HCT116 (cell line): ENCODE results near the gene SERP1. TPM values are rescaled to one million over a fixed set of nuclear protein-coding genes. Genes with fewer than 3 reads are reported as not detected.

Source experiments
- ATAC-seq: fragments of 200-7000 bp; cut with Tn5 transposase; 2 replicates; pipeline ENCODE4 v1.9.1; 2020; ENCODE audit warnings: mild to moderate bottlenecking, moderate library complexity
- BruUV-seq: library from RNA; stranded (reverse); fragments of 400-500 nt; replicated peaks from 2 replicates; lab custom pipeline; 2021; lab: Mats Ljungman, UMichigan
- CTCF ChIA-PET: fragments of 300-600 bp; sonication (Branson Sonifier 250); formaldehyde crosslinking; loops from one replicate; lab custom pipeline; 2021; ENCODE audit warnings: antibody characterized with exemption; lab: Charles Lee
- POLR2A ChIA-PET: fragments of 300-600, 350-600 bp; sonication (Branson Sonifier 250); formaldehyde crosslinking; loops from one replicate; lab custom pipeline; 2021; ENCODE audit warnings: antibody characterized with exemption; lab: Charles Lee
- RAD21 ChIA-PET, 2 experiments: fragments of 300-600 bp; sonication (Branson Sonifier 250); formaldehyde crosslinking; loops; one replicate each; lab custom pipeline; 2023; ENCODE audit warnings: low total read pairs in 2 of 2; ENCODE audit not compliant: uncharacterized antibody in 2 of 2, unreplicated experiment in 2 of 2, low non-redundant PET in 1 of 2; lab: Charles Lee
- DNase-seq: peaks from one replicate; pipeline ENCODE4 v3.0.0-alpha.2; 2010; ENCODE audit warnings: low read depth, low spot score
- H2AFZ ChIP-seq: fragments of 200-600 bp; shearing (Covaris generic), sonication (generic); 2 replicates; pipeline ENCODE4 v1.6.1; 2017; ENCODE audit warnings: low read depth, mixed run types, mixed read lengths, antibody characterized with exemption, low read length; ENCODE audit not compliant: poor library complexity, severe bottlenecking
- H3K27ac ChIP-seq: 2 replicates; pipeline ENCODE4 v1.5.1; 2012; ENCODE audit warnings: low read depth, low read length
- H3K27me3 ChIP-seq: fragments of 200-600 bp; sonication (generic); 2 replicates; pipeline ENCODE4 v1.6.1; 2016; ENCODE audit warnings: mixed run types, low read length, mixed read lengths; ENCODE audit not compliant: insufficient read depth
- H3K36me3 ChIP-seq, 2 experiments: fragments of 200-500 bp in 1 of 2; fragments of 200-600 bp in 1 of 2; sonication (Bioruptor generic) in 1 of 2; sonication (generic) in 1 of 2; 2 replicates each; pipeline versions ENCODE4 v1.5.1 to v1.6.1; 2014 to 2016; ENCODE audit warnings: low read length in 2 of 2, inconsistent platforms in 1 of 2, mixed read lengths in 1 of 2, mixed run types in 1 of 2; ENCODE audit not compliant: insufficient read depth in 2 of 2, control insufficient read depth in 1 of 2
- H3K4me1 ChIP-seq, 2 experiments: fragments of 200-600 bp in 1 of 2; sonication (generic) in 1 of 2; 2 replicates each; pipeline versions ENCODE4 v1.5.1 to v1.6.1; 2012 to 2017; ENCODE audit warnings: low read length in 2 of 2, inconsistent platforms in 1 of 2, mild to moderate bottlenecking in 1 of 2, mixed read lengths in 1 of 2, mixed run types in 1 of 2, moderate library complexity in 1 of 2; ENCODE audit not compliant: insufficient read depth in 2 of 2, control insufficient read depth in 1 of 2
- H3K4me2 ChIP-seq: fragments of 200-600 bp; sonication (generic); 2 replicates; pipeline ENCODE4 v1.6.1; 2017; ENCODE audit warnings: mixed run types, low read length, mixed read lengths
- H3K4me3 ChIP-seq, 2 experiments: fragments of 200-600 bp in 1 of 2; sonication (generic) in 1 of 2; replicated peaks in 1 of 2; 2 replicates each; pipeline ENCODE4 v1.5.1; 2011 to 2016; ENCODE audit warnings: low read length in 2 of 2, control low read depth in 1 of 2, low read depth in 1 of 2, mild to moderate bottlenecking in 1 of 2, mixed read lengths in 1 of 2, mixed run types in 1 of 2
- H3K79me2 ChIP-seq: fragments of 200-600 bp; sonication (generic); 2 replicates; pipeline ENCODE4 v1.6.1; 2017; ENCODE audit warnings: mild to moderate bottlenecking, mixed run types, low read length, moderate library complexity, mixed read lengths; ENCODE audit not compliant: insufficient read depth
- H3K9ac ChIP-seq: fragments of 200-600 bp; sonication (generic); 2 replicates; pipeline ENCODE4 v1.6.1; 2016; ENCODE audit warnings: low read length, mixed read lengths
- H3K9me2 ChIP-seq: fragments of 200-600 bp; sonication (generic), shearing (Covaris generic); 2 replicates; pipeline ENCODE4 v1.6.1; 2017; ENCODE audit warnings: mixed run types, mild to moderate bottlenecking, moderate library complexity; ENCODE audit not compliant: insufficient read depth
- H3K9me3 ChIP-seq, 2 experiments: fragments of 200-500 bp in 1 of 2; fragments of 200-600 bp in 1 of 2; sonication (Bioruptor generic) in 1 of 2; sonication (generic) in 1 of 2; 2 replicates each; pipeline ENCODE4 v1.6.1; 2014 to 2017; ENCODE audit warnings: low read length in 2 of 2, mixed read lengths in 2 of 2, inconsistent platforms in 1 of 2, low read depth in 1 of 2, mild to moderate bottlenecking in 1 of 2, mixed run types in 1 of 2, moderate library complexity in 1 of 2; ENCODE audit not compliant: control insufficient read depth in 1 of 2, insufficient read depth in 1 of 2
- H4K20me1 ChIP-seq: fragments of 200-600 bp; sonication (generic), shearing (Covaris generic); 2 replicates; pipeline ENCODE4 v1.6.1; 2017; ENCODE audit warnings: mixed run types, mild to moderate bottlenecking, moderate library complexity; ENCODE audit not compliant: insufficient read depth
- ATF3 ChIP-seq: IDR thresholded peaks from 2 replicates; pipeline ENCODE4 v1.6.1; 2012
- CBX3 ChIP-seq: IDR thresholded peaks from 2 replicates; pipeline ENCODE4 v1.6.1; 2012; ENCODE audit warnings: low read depth
- CEBPB ChIP-seq: IDR thresholded peaks from 2 replicates; pipeline ENCODE4 v1.6.1; 2012; ENCODE audit warnings: low read depth
- CTCF ChIP-seq, 3 experiments: fragments of 200-600 bp in 1 of 3; sonication (generic) in 1 of 3; IDR thresholded peaks in 2 of 3; conservative IDR thresholded peaks in 1 of 3; 2 replicates each; pipeline ENCODE4 v1.5.1; 2012 to 2017; ENCODE audit warnings: low read depth in 2 of 3, low read length in 2 of 3, antibody characterized with exemption in 1 of 3, borderline replicate concordance in 1 of 3, control low read depth in 1 of 3, mild to moderate bottlenecking in 1 of 3, mixed read lengths in 1 of 3, mixed run types in 1 of 3, moderate library complexity in 1 of 3; ENCODE audit not compliant: insufficient read depth in 1 of 3
- EGR1 ChIP-seq: IDR thresholded peaks from 2 replicates; pipeline ENCODE4 v1.6.1; 2012; ENCODE audit warnings: low read depth
- EZH2 ChIP-seq: fragments of 200-600 bp; sonication (generic); IDR thresholded peaks from 2 replicates; pipeline ENCODE4 v1.6.1; 2017; ENCODE audit warnings: antibody characterized with exemption, mixed run types
- FOSL1 ChIP-seq: IDR thresholded peaks from 2 replicates; pipeline ENCODE4 v1.6.1; 2012; ENCODE audit warnings: low read depth
- MAX ChIP-seq: IDR thresholded peaks from 2 replicates; pipeline ENCODE4 v1.6.1; 2012
- POLR2A ChIP-seq: IDR thresholded peaks from 2 replicates; pipeline ENCODE4 v1.7.0; 2011; ENCODE audit warnings: borderline replicate concordance; ENCODE audit not compliant: insufficient read depth, insufficient read length; ENCODE audit errors: extremely low read depth
- POLR2AphosphoS5 ChIP-seq: IDR thresholded peaks from 2 replicates; pipeline ENCODE4 v1.6.1; 2011; ENCODE audit warnings: mild to moderate bottlenecking, low read depth, low read length, moderate library complexity
- RAD21 ChIP-seq: IDR thresholded peaks from 2 replicates; pipeline ENCODE4 v1.6.1; 2012; ENCODE audit warnings: low read depth, mild to moderate bottlenecking
- SIN3A ChIP-seq: IDR thresholded peaks from 2 replicates; pipeline ENCODE4 v1.6.1; 2012; ENCODE audit warnings: low read depth
- SP1 ChIP-seq: IDR thresholded peaks from 2 replicates; pipeline ENCODE4 v1.6.1; 2012; ENCODE audit warnings: low read depth
- SRF ChIP-seq: IDR thresholded peaks from 2 replicates; pipeline ENCODE4 v1.6.1; 2012; ENCODE audit warnings: low read depth
- YY1 ChIP-seq: IDR thresholded peaks from 2 replicates; pipeline ENCODE4 v1.6.1; 2011; ENCODE audit warnings: low read length, low read depth, moderate library complexity, mild to moderate bottlenecking; ENCODE audit not compliant: insufficient replicate concordance; ENCODE audit errors: extremely low read depth
- ZBTB33 ChIP-seq: IDR thresholded peaks from 2 replicates; pipeline ENCODE4 v1.6.1; 2011; ENCODE audit warnings: mild to moderate bottlenecking, low read length, moderate library complexity; ENCODE audit not compliant: insufficient replicate concordance; ENCODE audit errors: extremely low read depth
- ZFX ChIP-seq: fragments of 450-650 bp; IDR thresholded peaks from 2 replicates; pipeline ENCODE4 v1.6.1; 2017
- ZNF274 ChIP-seq: fragments of 200-500 bp; sonication (Bioruptor generic); IDR thresholded peaks from 2 replicates; pipeline ENCODE4 v1.6.1; 2014; ENCODE audit warnings: mild to moderate bottlenecking, low read depth, low read length, inconsistent platforms
- intact Hi-C: fragments of 100-400 bp; cut with micrococcal nuclease; formaldehyde crosslinking; loops from 2 replicates; pipeline ENCODE4 v1.10.0; 2022
- total RNA-seq: library from RNA; stranded (reverse); gene quantifications from one replicate; pipeline ENCODE4 v1.2.1, GENCODE V29; 2021; ENCODE audit not compliant: unreplicated experiment

Gene SERP1
- total RNA-seq, 1 experiment from 2014 or later = 69.1 TPM

- intact Hi-C loops = no loop called here
- RAD21 ChIA-PET = no interaction called here
- Histone ChIP-seq H3K4me3 (no peak overlapping the region), H3K9ac (no peak overlapping the region), H3K79me2 (no peaks in the 10 kb centered on the region), H2AFZ (no peak overlapping the region), H3K9me3 (peaks cover 0 to 7% of the 10 kb centered on the region in 2 experiments; a peak in 1 of 4 replicates), H3K36me3 (no peaks in the 10 kb centered on the region), H3K4me1 (no peaks in the 10 kb centered on the region), H3K27ac (no peak overlapping the region), H3K9me2 (no peaks in the 10 kb centered on the region), H4K20me1 (no peaks in the 10 kb centered on the region), H3K27me3 (no peaks in the 10 kb centered on the region), H3K4me2 (no peak overlapping the region)
- CTCF ChIA-PET = interaction anchor here (2.6 kb wide), 1 partner anchor 9 kb away, joined by 15 read pairs; no protein-coding TSS in a partner anchor
- BruUV-seq = no TSS peak
- POLR2A ChIA-PET = no interaction called here
- TF ChIP-seq ZNF274 (no peak), ZBTB33 (no peak), CTCF (IDR thresholded peaks at IDR 0.05 in 2 of 3, conservative IDR thresholded peaks at IDR 0.05 in 1 of 3; ENCODE audit: borderline replicate concordance in 1 of 3, insufficient read depth in 1 of 3, low read depth in 2 of 3, low read length in 2 of 3) (no peak), CEBPB (no peak), POLR2A (no peak), RAD21 (no peak), MAX (no peak), ATF3 (no peak), ZFX (no peak), YY1 (no peak), FOSL1 (no peak), CBX3 (no peak), POLR2AphosphoS5 (no peak), SP1 (no peak), SRF (no peak), EZH2 (no peak), EGR1 (no peak), SIN3A (no peak)
- no peak for DNase-seq
- no peak for ATAC-seq
Measured at GRCh38 chr3:150504483-150504882, 41.8 kb downstream of the SERP1 start.
